ENCODE results near the gene SH3RF3.

SH3RF3 gene

GRCh38 chr2:109322641-109323040, 193.6 kb downstream of the SH3RF3 start:
- Histone ChIP-seq H3K4me3 (no peak overlapping the region), H3K4me2 (no peak overlapping the region), H3K36me3 (no peaks in the 10 kb centered on the region), H3K9ac (no peak overlapping the region), H3K27ac (no peak overlapping the region), H3K9me3 (0 out of 2 replicates have a peak, but pooled peaks cover 9% of the 10 kb centered on the region), H3K4me1 (peaks cover 47% of the 10 kb centered on the region), H3K27me3 (no peaks in the 10 kb centered on the region), H4K20me1 (peaks cover 45% of the 10 kb centered on the region)
- TF ChIP-seq Cebpa-rat (IDR thresholded peaks at IDR 0.05): no peak

DNA sequence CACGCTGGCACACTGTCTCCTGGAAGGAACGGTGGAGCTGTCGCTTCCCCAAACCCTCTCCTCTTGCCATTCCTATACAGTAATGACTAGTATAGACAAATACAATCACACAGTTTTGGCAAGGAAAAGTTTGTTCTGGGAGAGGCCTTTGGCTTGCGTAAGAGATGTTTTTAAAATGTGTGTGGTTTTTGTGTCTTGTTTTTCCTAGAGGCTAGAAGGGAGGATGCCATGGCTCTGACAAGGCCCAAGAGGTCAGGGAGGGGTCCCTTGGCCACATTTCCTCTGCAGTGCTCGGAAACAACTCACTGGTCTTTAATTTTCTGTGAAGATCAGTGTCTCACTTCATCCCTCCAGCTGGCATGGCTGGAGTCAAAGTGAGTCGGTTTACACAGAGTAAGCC, 195.9 kb downstream of the SH3RF3 start:
- 0 out of 2 replicates have a peak, but pooled peaks cover 9% of the 10 kb centered on the region for H3K9me3 ChIP-seq
- H3K27me3 ChIP-seq: no peaks in the 10 kb centered on the region
- TF ChIP-seq Cebpa-rat (IDR thresholded peaks at IDR 0.05): no peak
- no peak overlapping the region for H3K9ac ChIP-seq
- no peaks in the 10 kb centered on the region for H3K36me3 ChIP-seq
- peaks cover 23% of the 10 kb centered on the region; the same call in 1 of the 2 replicates for H4K20me1 ChIP-seq
- peaks cover 47% of the 10 kb centered on the region for H3K4me1 ChIP-seq
- H3K27ac ChIP-seq: no peak overlapping the region
- no peak overlapping the region for H3K4me2 ChIP-seq
- no peak overlapping the region for H3K4me3 ChIP-seq

DNA sequence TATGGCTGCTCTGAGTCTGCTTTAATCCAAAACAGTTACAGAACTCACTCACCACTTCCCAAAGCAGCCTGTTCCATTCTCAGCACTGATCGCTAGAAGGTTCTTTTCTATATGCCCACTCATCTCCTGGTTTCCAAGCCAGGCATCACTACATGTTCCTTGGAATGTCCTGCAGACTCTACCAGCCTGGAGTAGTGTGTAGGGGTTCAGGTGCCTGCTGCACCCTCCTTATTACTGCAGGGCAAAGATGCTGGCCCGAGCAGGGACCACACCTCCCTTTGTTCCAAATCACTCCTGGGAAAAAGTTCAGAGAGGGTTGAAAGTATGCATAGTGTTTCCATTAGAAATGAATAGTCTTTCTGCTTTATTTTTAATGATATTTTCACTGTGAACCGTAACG, 196.6 kb downstream of the SH3RF3 start:
- H3K27ac ChIP-seq: no peak overlapping the region
- H3K4me3 ChIP-seq: no peak overlapping the region
- H3K4me1 ChIP-seq: peaks cover 47% of the 10 kb centered on the region
- peaks cover 16% of the 10 kb centered on the region; the same call in 1 of the 2 replicates for H4K20me1 ChIP-seq
- H3K27me3 ChIP-seq: no peaks in the 10 kb centered on the region
- H3K4me2 ChIP-seq: no peak overlapping the region
- 0 out of 2 replicates have a peak, but pooled peaks cover 9% of the 10 kb centered on the region for H3K9me3 ChIP-seq
- no peak for TF ChIP-seq Cebpa-rat (IDR thresholded peaks at IDR 0.05)
- no peak overlapping the region for H3K9ac ChIP-seq
- H3K36me3 ChIP-seq: no peaks in the 10 kb centered on the region

GRCh38 chr2:109326306-109326705, 197.3 kb downstream of the SH3RF3 start:
- Histone ChIP-seq H3K27ac (no peak overlapping the region), H3K9ac (no peak overlapping the region), H3K36me3 (no peaks in the 10 kb centered on the region), H4K20me1 (peaks cover 14% of the 10 kb centered on the region; the same call in 1 of the 2 replicates), H3K4me3 (no peak overlapping the region), H3K9me3 (0 out of 2 replicates have a peak, but pooled peaks cover 9% of the 10 kb centered on the region), H3K4me1 (peaks cover 50% of the 10 kb centered on the region), H3K27me3 (no peaks in the 10 kb centered on the region), H3K4me2 (no peak overlapping the region)
- TF ChIP-seq Cebpa-rat (IDR thresholded peaks at IDR 0.05): no peak

GRCh38 chr2:109330056-109330455, 201.1 kb downstream of the SH3RF3 start:
- Histone ChIP-seq H4K20me1 (no peaks in the 10 kb centered on the region), H3K9ac (no peak overlapping the region), H3K27me3 (no peaks in the 10 kb centered on the region), H3K36me3 (no peaks in the 10 kb centered on the region), H3K4me1 (peaks cover 83% of the 10 kb centered on the region), H3K4me2 (peak overlapping the region; percentile 94), H3K9me3 (0 out of 2 replicates have a peak, but pooled peaks cover 4% of the 10 kb centered on the region), H3K4me3 (no peak overlapping the region), H3K27ac (peak overlapping the region; percentile 82)
- TF ChIP-seq Cebpa-rat (IDR thresholded peaks at IDR 0.05): peak; percentile 62; the same call in 1 of the 2 replicates

DNA sequence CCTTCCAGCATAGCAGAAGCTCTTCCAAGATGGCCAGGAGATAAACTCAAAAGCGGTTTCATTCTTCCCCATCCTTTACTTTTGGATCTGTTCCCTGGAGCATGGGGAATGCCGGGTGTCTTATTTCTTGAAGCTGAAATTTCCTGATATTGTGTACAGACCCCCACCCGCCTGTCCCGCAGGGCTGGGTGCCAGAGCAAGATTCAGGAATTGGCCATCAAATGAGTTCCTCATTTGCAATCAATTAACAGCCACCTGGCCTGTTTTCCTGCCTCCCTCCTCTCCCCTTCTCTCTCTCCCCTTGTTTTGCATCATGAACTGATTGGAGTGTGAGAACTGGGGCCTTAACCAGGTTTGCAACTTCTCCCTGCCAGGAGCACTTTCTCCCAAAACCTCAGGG, 202.1 kb downstream of the SH3RF3 start:
- no peak for TF ChIP-seq Cebpa-rat (IDR thresholded peaks at IDR 0.05)
- no peaks in the 10 kb centered on the region for H3K36me3 ChIP-seq
- peak overlapping the region; percentile 27; the same call in 1 of the 2 replicates for H3K4me3 ChIP-seq
- H3K27ac ChIP-seq: peak overlapping the region; percentile 82
- no peaks in the 10 kb centered on the region for H3K27me3 ChIP-seq
- no peaks in the 10 kb centered on the region for H4K20me1 ChIP-seq
- peak overlapping the region; percentile 94 for H3K4me2 ChIP-seq
- H3K9me3 ChIP-seq: no peaks in the 10 kb centered on the region
- peaks cover 83% of the 10 kb centered on the region for H3K4me1 ChIP-seq
- peak overlapping the region; percentile 61 for H3K9ac ChIP-seq

DNA sequence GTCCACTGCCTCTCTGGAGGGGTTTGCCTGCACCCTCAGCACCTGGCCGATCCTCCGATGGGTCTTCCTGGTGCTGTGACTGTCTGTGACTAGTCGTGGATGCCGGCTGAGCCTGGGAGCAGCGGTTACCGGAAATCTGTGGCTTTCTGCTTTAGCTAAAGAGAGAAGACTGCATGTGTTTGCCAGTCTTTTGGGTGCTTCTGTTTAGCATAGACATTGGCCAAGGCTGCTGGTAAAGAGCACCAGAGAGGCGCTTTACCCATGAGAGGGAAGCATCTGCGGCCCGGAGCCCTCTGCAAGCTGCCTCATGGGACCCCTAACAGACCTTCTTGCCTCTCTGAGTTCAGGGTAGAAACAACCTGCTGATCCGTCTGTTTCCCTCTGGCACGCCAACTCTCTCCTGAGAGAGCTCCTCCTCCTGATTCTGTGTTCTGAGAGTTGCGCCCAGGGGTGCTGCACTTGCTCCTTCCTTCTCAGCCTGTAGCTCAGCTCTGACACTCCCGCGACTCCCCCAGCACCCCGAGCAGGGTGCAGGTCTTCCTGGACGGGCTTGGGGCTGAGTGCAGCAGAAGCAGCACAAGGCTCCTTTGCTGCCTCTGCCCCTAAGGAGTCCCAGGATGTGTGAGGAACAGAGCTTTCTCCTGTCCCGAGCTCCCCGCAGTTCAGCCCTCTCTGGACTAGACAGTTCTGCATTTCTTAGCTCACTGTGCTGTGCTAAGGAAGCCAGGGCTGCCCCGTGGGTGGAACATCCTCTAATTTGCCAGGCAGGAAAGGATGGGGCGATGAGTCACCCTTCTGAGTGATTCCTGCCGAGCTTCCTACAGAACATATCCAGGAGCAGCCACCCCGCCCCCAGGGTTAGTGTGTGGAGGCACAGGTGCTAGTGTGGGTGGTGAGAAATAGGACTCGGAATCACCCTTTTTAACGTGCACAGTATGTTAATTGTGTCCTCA, 203.2 kb downstream of the SH3RF3 start:
- Histone ChIP-seq H3K9ac (peak overlapping the region; percentile 75), H3K27ac (peak overlapping the region; percentile 92)

GRCh38 chr2:109332880-109333279, 203.9 kb downstream of the SH3RF3 start:
- peaks cover 96% of the 10 kb centered on the region for H3K4me1 ChIP-seq
- no peaks in the 10 kb centered on the region for H3K9me3 ChIP-seq
- peak overlapping the region; percentile 94 for H3K4me2 ChIP-seq
- H3K27me3 ChIP-seq: no peaks in the 10 kb centered on the region
- H3K4me3 ChIP-seq: peak overlapping the region; percentile 58
- no peaks in the 10 kb centered on the region for H4K20me1 ChIP-seq
- H3K27ac ChIP-seq: peak overlapping the region; percentile 92
- H3K9ac ChIP-seq: peak overlapping the region; percentile 75
- no peaks in the 10 kb centered on the region for H3K36me3 ChIP-seq
- TF ChIP-seq Cebpa-rat (IDR thresholded peaks at IDR 0.05): no peak

More for the DNA sequence above, 203.2 kb downstream of the SH3RF3 start:
- no peaks in the 10 kb centered on the region for H4K20me1 ChIP-seq
- no peaks in the 10 kb centered on the region for H3K36me3 ChIP-seq
- no peaks in the 10 kb centered on the region for H3K27me3 ChIP-seq
- no peak for TF ChIP-seq Cebpa-rat (IDR thresholded peaks at IDR 0.05)
- peaks cover 91% of the 10 kb centered on the region for H3K4me1 ChIP-seq
- peak overlapping the region; percentile 58 for H3K4me3 ChIP-seq
- no peaks in the 10 kb centered on the region for H3K9me3 ChIP-seq
- H3K4me2 ChIP-seq: peak overlapping the region; percentile 94

DNA sequence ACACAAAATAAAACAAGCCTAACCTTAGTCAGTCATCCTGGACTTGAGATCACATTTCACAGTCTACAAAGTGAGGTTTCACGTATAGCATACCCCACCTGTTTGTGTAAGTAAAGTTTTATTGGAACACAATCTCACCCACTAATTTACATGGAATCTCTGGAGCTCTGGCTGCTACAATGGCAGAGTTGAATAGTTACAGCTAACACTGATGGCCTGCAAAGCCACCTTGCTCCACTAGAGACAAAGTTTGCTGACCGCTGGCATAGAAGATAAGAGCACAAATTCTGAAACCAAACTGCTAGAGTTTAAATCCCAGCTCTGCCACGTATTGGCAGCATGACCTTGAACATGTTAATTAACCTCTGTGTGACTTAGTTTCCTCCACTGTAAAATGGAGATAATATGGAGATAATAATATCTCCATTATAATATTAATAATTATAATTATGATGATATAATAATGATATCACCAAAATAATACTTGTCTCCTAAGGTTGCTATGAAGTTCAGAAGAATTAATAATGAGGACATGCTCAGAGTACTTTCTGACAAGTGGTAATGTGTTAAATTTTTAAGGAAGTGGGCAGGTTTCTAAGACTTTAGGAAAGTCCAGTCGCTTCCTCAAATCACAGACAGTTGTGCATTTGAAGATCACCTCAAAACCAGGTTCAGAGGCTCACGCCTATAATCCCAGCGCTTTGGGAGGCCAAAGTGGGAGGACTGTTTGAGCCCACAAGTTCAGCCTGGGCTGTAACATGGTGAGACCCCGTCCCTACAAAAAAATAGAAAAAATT, 204.6 kb downstream of the SH3RF3 start:
- no peaks in the 10 kb centered on the region for H4K20me1 ChIP-seq
- H3K36me3 ChIP-seq: no peaks in the 10 kb centered on the region
- no peaks in the 10 kb centered on the region for H3K9me3 ChIP-seq
- no peaks in the 10 kb centered on the region for H3K27me3 ChIP-seq
- no peak overlapping the region for H3K4me3 ChIP-seq
- H3K9ac ChIP-seq: peak overlapping the region; percentile 75
- H3K4me1 ChIP-seq: peaks cover 92% of the 10 kb centered on the region
- peak overlapping the region; percentile 94 for H3K4me2 ChIP-seq
- H3K27ac ChIP-seq: peak overlapping the region; percentile 92
- no peak for TF ChIP-seq Cebpa-rat (IDR thresholded peaks at IDR 0.05)

Measured in BLaER1 (cell line).